Activated CD4-positive, alpha-beta T cell treated with anti-CD3 and anti-CD28 coated beads, Interleukin-10, Interleukin-2, amounts not matched to agents 100 ng/mL and 50 ng/mL, durations not matched to agents 16 hours and 8 hours (primary cell): ENCODE data around the gene PIWIL4.

Source experiments
- DNase-seq: peaks from one replicate; pipeline ENCODE4 v3.0.0-alpha.2; 2020

Gene PIWIL4

GRCh38 chr11:94567181-94567670 lies at the start of gene PIWIL4:
TSS of gene PIWIL4 (plus strand) at chr11:94567368. CDS start at chr11:94567519, 151 bp downstream.
- no peak for DNase-seq

- no peak for DNase-seq
Measured at GRCh38 chr11:94518300-94518699, 48.9 kb upstream of the PIWIL4 start.

- peak; percentile 30 for DNase-seq
Measured at GRCh38 chr11:94519478-94520084, 47.6 kb upstream of the PIWIL4 start.

- DNase-seq: peak; percentile 11
Measured at GRCh38 chr11:94521684-94522083, 45.5 kb upstream of the PIWIL4 start.

- DNase-seq: no peak
Measured at GRCh38 chr11:94524341-94524740, 42.8 kb upstream of the PIWIL4 start.

- DNase-seq: no peak
Measured at GRCh38 chr11:94525546-94526324, 41.4 kb upstream of the PIWIL4 start.

GRCh38 chr11:94526645-94527438 lies 40.3 kb upstream of the PIWIL4 start:
- no peak for DNase-seq

- DNase-seq: no peak
Measured at GRCh38 chr11:94528551-94528950, 38.6 kb upstream of the PIWIL4 start.

- no peak for DNase-seq
Measured at GRCh38 chr11:94532211-94532610, 35.0 kb upstream of the PIWIL4 start.

- no peak for DNase-seq
Measured at GRCh38 chr11:94533206-94533605, 34.0 kb upstream of the PIWIL4 start.

- no peak for DNase-seq
Measured at GRCh38 chr11:94533696-94534630, 33.2 kb upstream of the PIWIL4 start.

GRCh38 chr11:94536386-94536785 lies 30.8 kb upstream of the PIWIL4 start:
- no peak for DNase-seq

- no peak for DNase-seq
Measured at GRCh38 chr11:94537031-94537600, 30.1 kb upstream of the PIWIL4 start.

- no peak for DNase-seq
Measured at GRCh38 chr11:94539420-94539819, 27.7 kb upstream of the PIWIL4 start.

- peak; percentile 87 for DNase-seq
Measured at GRCh38 chr11:94543695-94544645, 23.2 kb upstream of the PIWIL4 start, which contains the start of gene FUT4. TSS of gene FUT4 (plus strand) at chr11:94543921. CDS start at chr11:94544134, 213 bp downstream.

GRCh38 chr11:94544646-94545263 lies 22.4 kb upstream of the PIWIL4 start:
- DNase-seq: no peak

GRCh38 chr11:94545264-94546161 lies 21.7 kb upstream of the PIWIL4 start:
- DNase-seq: no peak

- no peak for DNase-seq
Measured at GRCh38 chr11:94546162-94546470, 21.1 kb upstream of the PIWIL4 start.

- peak; percentile 10 for DNase-seq
Measured at GRCh38 chr11:94546886-94547285, 20.3 kb upstream of the PIWIL4 start.
